TTC549 (cell line): ENCODE measurements around the gene MRPL55.
A peak's percentile ranks its signal among the peaks of the same experiment; 100 is the strongest.
"Not testable (repeated sequence)": the region's sequence is repeated elsewhere in the genome, so short reads cannot be mapped to it uniquely, and the experiment has no call there.

ENCODE experiments used
- FAIRE-seq: peaks from 2 replicates; lab custom pipeline; 2012; peaks lifted over from hg19 to GRCh38; lab: Jason Lieb, UNC

Gene MRPL55

DNA sequence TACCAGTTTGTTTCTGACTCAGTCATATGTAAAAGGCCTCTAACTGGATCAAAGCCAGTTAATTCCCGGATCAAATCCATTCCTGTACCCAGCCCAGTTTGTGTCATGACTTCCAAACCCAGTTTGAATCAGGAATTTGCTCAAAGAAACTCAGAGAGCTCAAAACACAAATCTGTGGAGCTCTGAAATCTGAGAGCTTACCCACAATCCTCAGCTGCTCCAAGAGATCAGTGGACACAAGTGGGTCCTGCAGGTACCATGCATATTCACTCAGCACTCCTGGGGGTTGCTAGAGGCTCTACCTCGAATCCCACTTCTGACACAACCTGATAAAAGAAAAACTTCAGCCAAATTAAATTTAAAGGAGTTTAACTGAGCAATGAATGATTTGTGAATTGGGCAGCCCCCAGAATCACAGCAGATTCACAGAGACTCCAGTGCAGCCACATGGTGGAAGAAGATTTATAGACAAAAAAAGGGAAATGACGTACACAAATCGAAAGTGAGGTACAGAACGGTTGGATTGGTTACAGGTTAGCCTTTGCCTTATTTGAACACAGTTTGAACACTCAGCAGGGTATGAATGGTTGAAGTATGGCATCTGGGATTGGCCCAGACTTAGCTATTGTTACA, 11.9 kb upstream of the MRPL55 start:
- FAIRE-seq: no peak

DNA sequence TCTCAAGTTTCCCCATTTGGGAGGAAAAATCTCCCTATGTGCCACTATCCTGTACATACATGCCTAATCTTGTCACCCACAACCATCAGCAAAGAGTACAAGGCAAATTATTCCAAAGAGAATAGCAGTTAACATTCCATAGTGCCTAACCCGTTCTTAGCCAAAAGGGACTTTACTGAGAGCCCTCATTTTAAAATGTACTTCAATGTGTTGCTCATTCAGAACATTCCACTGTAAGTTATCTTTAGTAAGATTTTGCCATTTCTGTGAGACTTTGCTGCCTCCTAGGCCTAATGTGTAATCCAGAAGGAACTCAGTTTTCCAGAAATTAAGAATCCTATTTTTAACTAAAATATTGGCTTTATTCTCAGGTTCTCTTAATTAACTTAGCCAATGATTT, 11.3 kb upstream of the MRPL55 start:
- no peak for FAIRE-seq

DNA sequence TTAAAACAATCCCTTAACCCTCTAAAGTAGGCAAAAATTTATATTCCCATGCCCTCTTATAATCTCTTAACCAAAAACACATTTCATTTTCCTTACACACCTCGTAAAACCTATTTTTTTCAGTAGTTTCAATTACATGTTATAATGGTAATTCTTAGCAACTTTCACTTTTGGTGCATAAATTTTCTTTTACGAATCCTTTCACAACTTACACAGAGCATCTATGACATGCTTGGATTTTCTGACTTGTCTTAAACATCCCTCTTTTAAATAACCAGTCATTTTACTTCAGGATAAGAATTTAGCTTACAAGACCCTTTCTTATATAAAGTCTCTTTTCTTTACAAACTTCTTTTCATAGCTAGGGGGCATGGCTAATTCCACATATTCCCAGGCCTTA, 8.9 kb upstream of the MRPL55 start:
- FAIRE-seq: no peak

DNA sequence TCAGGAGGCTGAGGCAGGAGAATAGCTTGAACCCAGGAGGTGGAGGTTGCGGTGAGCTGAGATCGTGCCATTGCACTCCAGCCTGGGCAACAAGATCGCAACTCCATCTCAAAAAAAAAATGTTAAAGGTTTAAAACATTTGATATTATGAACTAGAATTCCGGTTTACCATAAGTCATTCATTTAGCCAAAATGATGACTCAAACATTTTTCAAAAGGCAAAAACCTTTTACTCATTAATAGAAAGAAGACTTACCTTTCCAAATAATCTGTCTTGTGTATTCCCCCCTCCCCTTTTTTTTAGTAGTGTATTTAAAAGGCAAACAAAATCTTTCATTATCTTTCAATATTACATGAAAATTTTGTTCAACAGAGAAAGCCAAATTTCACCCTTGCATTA, 8.2 kb upstream of the MRPL55 start:
- FAIRE-seq: no peak

DNA sequence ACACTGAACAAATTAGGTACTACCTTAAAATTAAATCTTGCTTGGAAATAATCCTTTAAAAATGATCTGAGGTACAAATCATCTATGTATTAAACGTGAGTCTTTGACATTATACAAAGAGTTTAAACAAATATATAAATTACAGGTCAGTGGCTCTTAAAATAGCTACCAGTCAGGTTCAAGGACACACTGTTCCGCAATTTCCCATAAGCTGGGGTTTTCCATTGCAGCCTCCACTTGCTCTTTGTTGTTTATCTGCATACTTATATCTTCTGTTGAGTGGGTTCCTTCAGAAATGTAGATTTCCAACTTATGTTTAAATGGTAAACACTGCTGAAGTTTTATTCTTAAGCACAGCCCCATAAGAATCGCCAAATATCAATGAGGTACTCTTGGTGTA, 5.7 kb upstream of the MRPL55 start:
- peak; percentile 64 for FAIRE-seq

DNA sequence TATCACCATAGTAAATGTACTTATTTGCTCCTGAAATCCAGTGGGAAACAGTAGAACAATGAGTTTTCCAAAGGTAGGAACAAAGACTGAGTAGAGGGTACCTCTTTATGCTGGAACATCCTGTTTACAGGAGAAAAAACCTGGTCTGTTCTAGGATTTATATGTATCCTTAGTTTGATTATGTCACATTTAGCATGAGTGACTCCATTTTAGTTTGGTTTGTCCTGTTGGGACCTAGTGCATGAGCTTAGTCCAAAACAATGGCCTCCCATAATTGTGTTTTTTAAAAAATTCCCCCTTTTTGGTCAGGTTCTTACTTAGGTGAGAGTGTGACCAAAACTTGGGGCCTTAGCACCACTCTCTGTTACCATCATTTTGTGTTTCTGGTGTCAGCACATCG, 3.5 kb upstream of the MRPL55 start:
- no peak for FAIRE-seq

DNA sequence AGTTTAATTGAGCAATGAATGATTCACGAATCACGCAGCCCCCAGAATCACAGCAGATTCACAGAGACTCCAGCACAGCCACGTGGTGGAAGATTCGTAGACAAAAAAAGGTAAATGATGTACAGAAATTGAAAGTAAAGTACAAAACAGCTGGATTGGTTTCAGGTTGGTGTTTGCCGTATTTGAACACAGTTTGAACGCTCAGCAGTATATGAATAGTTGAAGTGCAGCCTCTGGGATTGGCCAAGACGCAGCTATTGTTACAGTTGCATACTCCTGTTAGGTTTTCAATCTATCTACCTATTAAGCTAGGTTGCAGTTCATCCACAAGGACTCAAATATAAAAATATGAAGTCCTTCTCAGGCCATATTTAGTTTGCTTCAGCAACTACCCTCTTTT, 3.1 kb upstream of the MRPL55 start:
- no peak for FAIRE-seq

DNA sequence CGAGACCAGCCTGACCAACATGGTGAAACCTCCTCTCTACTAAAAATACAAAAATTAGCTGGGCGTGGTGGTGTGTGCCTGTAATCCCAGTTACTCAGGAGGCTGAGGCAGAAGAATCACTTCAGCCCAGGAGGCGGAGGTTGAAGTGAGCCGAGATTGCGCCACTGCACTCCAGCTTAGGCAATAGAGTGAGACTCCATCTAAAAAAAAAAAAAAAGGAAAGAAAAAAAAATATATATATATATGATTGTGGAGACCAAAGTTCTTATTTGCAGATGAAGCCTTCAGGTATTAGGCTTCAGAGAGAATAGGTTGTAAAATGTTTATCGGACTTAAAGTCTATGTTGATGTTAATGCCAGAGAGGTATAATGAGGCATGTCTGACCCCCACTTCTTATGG, 2.2 kb upstream of the MRPL55 start:
- not testable (repeated sequence) for FAIRE-seq

DNA sequence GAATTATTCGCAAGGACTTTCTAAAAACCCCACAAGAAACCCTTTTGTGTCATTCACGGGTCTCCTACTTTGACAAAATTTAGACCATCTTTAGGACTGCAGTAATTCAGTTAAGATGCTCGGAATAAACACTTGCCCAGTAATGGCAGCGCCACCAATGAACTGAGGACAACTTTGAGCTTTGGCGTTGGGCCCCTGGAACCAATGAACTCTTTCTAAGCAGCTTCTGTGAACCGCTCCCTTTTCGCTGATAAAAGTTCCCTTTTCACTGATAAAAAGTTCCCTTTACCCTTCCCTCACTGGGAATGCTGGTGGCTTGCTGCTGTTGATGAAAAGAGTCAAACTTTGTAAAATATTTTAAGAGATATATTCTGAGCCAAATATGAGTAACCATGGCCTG, 1.5 kb upstream of the MRPL55 start:
- no peak for FAIRE-seq

DNA sequence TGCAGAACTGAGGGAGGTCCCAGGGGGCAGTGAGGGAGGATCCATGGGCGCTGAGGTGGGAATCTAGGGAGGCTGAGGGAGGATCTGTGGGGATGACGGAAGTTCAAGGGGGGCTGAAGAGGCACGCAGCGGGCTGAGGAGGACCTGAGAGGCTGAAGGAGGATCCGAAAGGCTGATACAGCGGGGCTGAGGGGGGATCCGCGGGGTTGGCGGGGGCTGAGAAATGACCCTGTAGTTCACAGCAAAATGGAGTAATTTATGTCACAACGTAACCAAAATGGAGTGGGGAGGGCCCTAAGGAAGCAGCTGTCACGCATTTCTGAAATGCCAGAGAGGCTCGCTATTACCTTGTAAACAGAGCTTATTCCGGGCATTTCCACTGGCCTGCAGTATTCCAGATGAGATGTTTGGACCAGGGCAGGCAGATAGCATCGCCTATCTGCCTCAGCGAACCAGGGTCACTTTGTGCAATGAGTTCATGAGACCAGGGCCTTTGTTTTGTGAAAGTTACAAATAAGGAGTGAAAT, 926 bp upstream of the MRPL55 start:
- no peak for FAIRE-seq

DNA sequence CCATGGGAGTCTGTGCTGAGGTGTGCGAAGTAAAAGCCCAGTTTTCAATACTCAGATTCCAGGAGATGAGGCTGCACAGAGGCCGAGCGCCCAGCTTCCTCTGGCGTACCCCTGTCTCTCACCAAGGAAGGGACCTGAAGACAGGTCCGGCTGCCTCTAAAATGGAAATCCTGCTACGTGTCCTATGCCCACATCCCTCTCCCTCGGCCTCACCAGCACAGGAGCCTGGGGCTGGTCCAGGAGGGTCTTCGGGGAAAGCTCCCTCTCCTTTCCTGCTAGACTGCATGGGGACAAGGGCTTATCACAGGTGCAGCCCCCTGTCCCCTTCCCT, 392 bp downstream of the MRPL55 start:
- no peak for FAIRE-seq

DNA sequence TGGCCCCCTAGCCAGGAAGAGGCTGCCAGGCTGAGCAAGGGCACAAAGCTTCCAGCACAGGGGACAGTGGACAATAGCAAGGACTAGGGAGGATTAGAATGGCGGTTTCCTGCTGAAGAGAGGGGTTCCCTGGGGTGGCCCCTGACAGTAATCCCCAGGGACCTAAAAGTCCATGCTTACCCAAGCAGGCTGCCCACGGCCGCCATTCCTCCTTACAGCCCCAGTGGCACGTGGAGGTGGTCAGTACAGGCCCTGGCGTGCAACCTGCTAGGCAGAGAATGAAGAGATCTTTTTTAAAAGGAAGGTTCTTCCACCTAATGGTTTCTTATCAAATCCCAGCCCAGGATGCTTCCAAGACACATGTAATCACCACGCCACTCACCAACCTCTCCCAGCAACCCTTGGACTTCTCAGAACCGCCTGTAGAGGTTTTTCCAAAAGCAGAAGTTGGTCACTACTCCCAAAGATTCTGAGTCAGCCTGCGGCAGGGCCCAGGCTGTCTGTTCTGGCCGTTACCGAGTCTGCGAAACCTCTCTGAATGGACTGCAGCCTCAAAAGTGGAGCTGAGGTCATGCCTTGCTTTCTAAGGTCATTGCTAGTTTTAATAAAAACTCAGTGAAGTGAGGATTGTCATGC, 926 bp downstream of the MRPL55 start:
- no peak for FAIRE-seq

DNA sequence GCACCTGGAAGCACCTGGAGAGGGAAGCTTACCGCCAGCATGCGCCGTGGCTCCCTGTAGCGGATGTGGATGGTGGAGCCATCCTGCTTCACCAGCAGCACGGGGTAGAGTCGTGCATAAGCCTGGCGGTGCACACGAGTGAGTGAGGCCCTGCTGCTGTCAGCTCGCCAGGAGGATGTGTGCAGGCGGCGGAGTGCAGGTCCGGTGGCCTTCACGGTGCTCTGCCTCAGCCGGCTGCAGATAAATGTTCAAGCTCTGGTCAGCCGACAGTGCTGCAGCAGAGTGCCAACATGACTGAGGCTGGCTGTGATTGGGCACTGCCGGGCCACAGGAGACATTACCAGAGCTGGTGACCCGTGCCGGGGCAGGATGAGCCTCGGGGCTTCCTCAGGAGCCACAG, 1.5 kb downstream of the MRPL55 start:
- FAIRE-seq: no peak

DNA sequence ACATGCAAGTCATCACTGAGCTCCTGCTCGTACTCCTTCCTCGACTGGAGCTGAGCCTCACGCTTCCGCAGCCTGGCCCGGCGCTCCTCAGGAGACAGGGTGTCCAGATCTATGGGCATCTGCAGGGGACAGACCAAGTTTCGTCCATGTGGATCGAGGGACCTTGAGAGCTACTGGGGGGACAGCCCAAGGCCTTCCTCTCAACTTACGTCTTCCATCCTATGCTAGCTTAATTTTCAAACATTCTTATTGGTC, 2.4 kb downstream of the MRPL55 start:
- no peak for FAIRE-seq

DNA sequence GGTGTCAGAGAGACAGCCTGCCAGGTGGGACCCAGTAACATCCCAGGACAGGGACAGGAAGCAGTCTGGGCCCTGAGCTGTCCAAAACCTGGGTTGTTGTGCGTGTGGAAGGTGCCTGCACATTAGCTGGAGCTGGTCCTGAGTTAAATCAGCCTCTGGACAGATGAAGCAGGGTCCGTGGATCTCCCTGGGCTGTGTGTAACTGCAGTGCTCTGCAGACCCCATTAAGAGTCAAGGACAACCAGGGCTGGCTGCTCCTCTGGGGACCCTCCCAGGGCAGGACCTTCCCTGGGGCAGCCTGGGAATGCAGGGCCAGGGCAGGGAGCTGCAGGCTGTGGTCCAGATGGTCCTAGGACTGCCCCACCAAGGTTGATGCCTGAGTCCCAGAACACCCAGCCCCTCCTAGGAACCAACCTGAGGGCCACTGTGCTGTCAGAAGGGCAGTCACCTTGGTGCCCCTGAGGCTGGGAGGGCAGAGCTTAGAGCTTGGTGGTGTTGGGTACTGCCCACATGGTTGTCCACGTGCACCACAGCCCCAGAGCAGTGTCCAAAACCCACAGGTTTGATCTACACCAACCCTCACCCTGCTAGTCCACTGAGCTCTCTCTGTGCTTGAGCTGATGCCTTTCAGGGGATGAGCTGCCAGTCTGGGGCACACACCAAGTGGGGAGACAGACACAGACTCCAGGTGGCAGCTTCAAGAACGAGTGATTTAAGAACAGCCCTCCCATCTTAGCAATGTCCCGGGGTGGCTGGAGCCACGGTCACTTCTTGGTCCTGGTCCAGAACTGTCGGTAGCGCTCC, 2.9 kb downstream of the MRPL55 start:
- no peak for FAIRE-seq

DNA sequence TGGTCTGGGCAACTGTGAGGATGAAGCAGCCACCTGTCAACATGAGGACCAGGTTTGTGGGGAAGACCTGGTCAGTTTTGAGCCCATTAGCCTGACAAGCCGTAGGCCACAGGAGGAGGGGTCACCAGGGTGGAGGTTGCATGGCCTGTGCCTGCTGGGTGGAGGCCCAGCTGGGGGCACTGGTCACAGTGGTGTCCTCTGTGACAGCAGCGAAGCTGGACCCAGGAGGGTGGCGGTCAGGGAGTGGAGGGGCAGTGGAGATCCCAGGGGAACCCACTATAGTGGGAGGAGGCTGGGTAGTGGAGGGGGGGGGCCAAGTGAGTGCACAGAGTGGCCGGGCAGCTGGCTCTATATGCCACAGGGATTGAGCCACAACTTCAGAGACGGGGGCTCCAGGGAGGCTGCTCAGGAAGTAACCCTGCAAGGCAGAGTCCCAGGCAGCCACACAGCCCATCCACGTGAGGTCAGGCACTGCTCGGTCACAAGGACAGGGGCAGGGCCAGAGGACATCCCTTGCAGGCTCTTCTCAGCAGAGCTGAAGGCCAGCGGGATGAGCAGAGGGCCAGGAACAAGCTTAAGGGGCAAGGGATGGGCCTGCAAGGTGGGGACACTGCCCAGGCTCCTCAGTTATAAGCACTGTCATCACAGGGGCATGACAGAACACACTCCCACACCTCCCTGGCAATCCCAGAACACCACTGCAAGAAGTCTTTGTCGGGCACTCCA, 3.7 kb downstream of the MRPL55 start:
- no peak for FAIRE-seq

DNA sequence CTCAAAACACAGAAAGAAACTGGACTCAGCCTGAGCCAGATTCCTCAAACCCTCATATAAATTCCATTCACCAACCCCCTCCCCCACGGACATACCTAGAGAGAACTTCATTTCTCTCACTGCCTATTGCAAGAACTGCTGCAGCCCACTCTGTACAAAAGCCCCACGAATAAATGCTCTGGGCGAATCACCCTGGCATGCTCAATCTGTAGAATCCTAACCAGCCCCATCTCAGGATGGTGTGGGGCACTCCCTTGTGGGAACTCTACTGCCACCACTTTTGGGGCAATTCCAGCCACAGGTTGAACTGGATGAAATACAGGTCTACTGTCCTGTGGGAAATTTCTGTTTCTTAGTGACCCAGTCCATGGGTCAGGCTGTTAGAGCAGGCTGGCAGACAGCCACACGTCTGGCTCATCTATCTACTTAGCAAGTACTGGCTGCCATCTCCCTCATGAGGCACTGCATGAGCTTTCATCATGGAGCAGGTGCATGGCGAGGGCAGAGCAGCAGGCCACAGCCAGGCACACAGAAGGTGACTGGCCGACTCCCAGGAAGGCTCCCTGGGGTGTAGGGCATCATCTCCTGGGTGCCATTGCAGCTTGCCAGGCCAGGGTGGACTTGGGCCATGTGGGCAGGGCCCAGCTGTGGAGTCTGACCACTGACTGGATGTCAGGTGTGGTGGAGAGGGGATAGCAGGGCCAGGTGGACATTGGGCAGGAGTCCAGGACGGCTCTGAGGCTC, 4.4 kb downstream of the MRPL55 start:
- FAIRE-seq: no peak

DNA sequence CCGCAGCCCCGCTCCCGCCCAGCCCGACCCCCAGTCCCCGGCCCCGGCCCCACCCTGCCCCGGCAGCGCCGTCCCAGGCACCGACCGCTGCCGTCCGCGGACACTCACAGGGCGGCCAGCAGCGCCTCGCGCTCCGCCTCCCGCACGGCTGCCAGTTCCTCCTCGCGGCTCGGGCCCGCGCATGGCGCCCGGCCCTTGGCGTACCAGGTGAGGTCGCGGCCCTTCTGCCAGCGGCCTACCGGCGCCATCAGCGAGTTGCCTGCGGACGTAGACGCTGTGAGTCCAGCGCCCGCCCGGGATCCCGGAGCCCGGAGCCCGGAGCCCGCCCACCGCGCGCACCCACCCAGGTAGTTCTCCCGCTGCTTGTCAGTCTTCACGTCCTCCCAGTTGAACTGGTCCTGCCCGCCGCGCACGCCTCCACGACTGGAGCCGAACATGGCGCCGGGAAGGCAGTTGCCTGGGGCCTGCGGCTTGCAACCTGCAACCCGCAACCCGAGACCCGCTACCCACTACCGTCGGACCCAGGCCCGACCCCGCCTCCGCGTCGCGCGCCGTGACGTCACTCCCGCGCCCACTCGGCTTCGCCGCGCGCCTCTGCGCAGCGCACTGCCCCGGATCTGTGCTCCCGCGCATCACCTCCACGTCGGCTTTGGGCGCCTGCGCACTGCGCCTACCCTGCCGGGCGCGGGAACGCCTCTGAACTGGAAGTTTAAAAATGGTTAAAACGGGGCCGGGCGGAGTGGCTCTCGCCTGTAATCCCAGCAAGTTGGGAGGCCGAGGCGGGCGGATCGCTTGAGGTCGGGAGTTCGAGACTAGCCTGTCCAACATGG, 6.1 kb downstream of the MRPL55 start, which contains the start of gene C1orf35:
C1orf35 (minus strand) TSS at position 535 of the 830 bp plus-strand sequence; CDS start at position 437, 98 bp downstream.
- peak; percentile 70 for FAIRE-seq

DNA sequence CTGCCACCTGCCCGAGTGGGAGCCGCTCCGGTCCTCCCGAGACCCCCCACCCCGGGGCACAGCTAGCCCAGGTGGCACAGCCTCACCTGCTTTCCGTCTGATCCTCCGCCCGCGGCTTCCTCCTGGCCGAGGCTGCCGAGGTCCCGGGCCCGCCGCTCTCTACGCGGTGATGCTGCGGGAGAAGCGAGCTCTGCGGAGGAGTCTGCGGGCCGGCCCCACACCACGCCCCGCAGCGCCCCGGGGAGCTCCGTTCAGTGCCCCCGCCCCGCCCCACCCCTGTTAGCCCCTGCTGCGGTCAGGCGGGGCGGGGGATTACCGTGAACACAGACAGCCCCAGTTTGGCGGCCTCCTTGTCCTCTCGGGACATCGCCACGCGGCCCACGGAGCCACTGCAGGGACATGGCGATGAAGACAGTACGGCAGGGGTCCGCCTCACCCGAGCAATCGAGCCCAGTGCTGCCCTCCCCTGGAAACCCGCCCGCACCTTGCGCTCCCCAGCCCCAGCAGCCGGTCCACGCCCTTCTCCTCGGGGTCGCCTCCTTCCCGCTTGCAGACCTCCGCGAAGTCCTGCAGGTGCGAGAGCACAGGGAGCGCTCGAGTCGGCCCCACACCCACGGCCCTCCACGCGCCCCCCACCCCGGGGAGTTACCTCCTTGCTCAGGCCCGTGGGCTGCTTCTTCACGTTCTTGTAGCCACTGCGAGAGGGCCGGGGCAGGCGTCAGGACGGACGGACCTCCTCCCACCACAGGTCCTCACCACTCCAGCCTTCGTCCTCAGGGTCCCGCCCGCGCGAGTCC, 6.9 kb downstream of the MRPL55 start:
- FAIRE-seq: no peak

DNA sequence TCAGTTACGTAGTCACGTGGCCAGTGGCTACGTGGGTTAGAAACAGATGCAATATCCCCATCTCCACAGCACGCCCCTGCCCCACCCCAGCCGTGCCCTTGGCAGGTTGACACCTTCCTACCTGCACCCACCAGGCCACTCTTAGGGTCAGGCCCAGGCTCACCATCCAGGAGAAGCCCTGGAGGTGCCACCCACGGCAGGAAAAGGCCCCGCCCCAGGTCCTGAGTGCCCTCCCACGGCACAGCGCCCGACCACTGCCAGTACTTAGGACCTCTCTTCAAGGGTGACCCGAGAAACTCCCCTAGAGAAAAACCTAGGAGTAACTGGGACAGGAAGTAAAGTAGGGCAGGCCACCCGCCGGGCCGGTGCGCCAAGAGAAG, 7.5 kb downstream of the MRPL55 start:
- no peak for FAIRE-seq
